HG02759 (cell line): ENCODE measurements around the gene CXCR2.

Source experiments
- ATAC-seq: cut with Tn5 transposase; IDR thresholded peaks from one replicate; pipeline ENCODE4 v1.9.1; 2021; ENCODE audit warnings: mild to moderate bottlenecking, moderate library complexity; ENCODE audit not compliant: unreplicated experiment

The CXCR2 gene

DNA sequence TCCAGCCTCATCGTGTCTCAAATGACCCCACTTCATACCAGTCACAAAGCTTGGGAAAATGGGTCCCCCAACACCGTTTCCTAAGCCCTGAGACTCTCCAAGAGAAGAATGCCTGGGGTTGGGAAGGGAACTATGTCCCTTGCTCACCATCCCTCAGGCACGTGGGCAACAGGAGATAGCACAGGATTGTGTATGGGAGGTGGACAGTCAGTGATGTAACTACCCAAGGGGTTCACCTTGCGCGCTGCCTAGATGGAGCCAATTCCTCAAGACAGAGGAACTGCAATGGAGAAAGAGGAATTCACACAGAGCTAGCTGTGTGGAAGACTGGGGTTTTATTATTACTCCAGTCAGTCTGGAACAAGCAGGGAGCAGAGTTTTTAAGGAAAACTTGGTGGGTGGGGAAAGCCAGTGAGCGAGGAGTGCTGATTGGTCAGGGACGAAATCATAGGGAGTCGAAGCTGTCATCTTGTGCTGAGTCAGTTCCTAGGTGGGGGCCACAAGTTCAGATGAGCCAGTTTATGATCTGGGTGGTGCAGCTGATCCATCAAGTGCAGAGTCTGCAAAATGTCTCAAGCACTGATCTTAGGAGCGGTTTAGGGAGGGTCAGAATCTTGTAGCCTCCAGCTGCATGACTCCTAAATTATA lies 54.8 kb downstream of the CXCR2 start:
- ATAC-seq, result no peak

GRCh38 chr2:218184331-218184730 lies 58.5 kb downstream of the CXCR2 start:
- ATAC-seq, result no peak

- ATAC-seq, result no peak
Measured at GRCh38 chr2:218186355-218186766, 60.5 kb downstream of the CXCR2 start.
